Progenitor cell of endocrine pancreas (in vitro differentiated cells): ENCODE measurements around the gene OVCH1. TPM values are rescaled to one million over a fixed set of nuclear protein-coding genes. Genes with fewer than 3 reads are reported as not detected.

ENCODE experiments used
- DNase-seq: peaks from one replicate; pipeline ENCODE4 v3.0.0; 2021; ENCODE audit warnings: low spot score; ENCODE audit not compliant: unreplicated experiment
- H3K27ac Mint-ChIP-seq: 2 replicates; pipeline ENCODE4 v1.8.0; 2021; ENCODE audit warnings: mild to moderate bottlenecking, moderate library complexity, mixed read lengths
- H3K27me3 Mint-ChIP-seq: 2 replicates; pipeline ENCODE4 v1.8.0; 2021; ENCODE audit warnings: mixed read lengths
- H3K36me3 Mint-ChIP-seq: 2 replicates; pipeline ENCODE4 v1.8.0; 2022; ENCODE audit warnings: mixed read lengths; ENCODE audit not compliant: insufficient read depth
- H3K4me1 Mint-ChIP-seq: 2 replicates; pipeline ENCODE4 v1.8.0; 2021; ENCODE audit warnings: low read depth, mixed read lengths
- H3K4me3 Mint-ChIP-seq: 2 replicates; pipeline ENCODE4 v1.8.0; 2021; ENCODE audit warnings: low read depth, mild to moderate bottlenecking, moderate library complexity, mixed read lengths
- H3K9me3 Mint-ChIP-seq: 2 replicates; pipeline ENCODE4 v1.8.0; 2021; ENCODE audit warnings: low read depth, mixed read lengths
- long read RNA-seq: library from polyadenylated mRNA; unstranded; transcript quantifications from one replicate; pipeline ENCODE4 v2.0.0, GENCODE V29; 2020
- total RNA-seq: library from RNA; stranded (reverse); gene quantifications from 2 replicates; pipeline ENCODE4 v1.2.1, GENCODE V29; 2021
- TF ChIP-seq, protein P1 (sequence below): fragments of 200-600 bp; sonication (generic); IDR thresholded peaks from one replicate; pipeline ENCODE4 v1.5.0; 2021; ENCODE audit warnings: antibody characterized with exemption, mild to moderate bottlenecking; ENCODE audit not compliant: unreplicated experiment

The OVCH1 gene, protein sequence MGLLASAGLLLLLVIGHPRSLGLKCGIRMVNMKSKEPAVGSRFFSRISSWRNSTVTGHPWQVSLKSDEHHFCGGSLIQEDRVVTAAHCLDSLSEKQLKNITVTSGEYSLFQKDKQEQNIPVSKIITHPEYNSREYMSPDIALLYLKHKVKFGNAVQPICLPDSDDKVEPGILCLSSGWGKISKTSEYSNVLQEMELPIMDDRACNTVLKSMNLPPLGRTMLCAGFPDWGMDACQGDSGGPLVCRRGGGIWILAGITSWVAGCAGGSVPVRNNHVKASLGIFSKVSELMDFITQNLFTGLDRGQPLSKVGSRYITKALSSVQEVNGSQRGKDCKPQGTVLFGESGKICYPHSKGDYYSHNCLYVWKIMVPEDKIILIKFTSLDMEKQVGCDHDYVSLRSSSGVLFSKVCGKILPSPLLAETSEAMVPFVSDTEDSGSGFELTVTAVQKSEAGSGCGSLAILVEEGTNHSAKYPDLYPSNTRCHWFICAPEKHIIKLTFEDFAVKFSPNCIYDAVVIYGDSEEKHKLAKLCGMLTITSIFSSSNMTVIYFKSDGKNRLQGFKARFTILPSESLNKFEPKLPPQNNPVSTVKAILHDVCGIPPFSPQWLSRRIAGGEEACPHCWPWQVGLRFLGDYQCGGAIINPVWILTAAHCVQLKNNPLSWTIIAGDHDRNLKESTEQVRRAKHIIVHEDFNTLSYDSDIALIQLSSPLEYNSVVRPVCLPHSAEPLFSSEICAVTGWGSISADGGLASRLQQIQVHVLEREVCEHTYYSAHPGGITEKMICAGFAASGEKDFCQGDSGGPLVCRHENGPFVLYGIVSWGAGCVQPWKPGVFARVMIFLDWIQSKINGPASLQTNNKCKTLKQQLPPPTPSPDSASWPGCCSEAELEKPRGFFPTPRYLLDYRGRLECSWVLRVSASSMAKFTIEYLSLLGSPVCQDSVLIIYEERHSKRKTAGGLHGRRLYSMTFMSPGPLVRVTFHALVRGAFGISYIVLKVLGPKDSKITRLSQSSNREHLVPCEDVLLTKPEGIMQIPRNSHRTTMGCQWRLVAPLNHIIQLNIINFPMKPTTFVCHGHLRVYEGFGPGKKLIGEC
- 0.31 and 0.65 TPM in 2 replicates for total RNA-seq
- long read RNA-seq, partial matches to known transcripts, result 0 of 2 reads
- long read RNA-seq, other reads (novel, unspliced or antisense), result 2 of 2 reads

DNA sequence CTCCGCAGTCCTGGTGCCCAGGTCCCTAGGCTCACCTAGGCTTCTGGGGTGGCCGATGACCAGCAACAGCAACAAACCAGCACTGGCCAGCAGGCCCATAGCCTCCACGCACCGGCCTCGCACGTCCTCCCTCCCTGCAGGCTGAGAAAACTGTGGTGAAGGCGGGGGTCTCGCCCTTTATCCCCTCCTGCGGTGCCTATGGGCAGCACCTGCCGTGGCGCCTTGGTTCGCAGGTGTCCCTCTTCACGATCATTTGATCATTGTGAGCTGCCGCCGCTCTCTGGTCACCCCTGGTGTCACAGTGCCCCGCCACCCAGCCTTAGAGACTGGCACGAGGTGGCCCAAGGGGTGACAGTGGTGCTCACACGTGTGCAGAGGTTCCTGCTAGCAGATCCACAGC, at the start of gene OVCH1:
Gene OVCH1 (minus strand): TSS at position 99 of the 400 bp plus-strand sequence. CDS start 0 bp downstream, at position 99.
- DNase-seq, result no peak
- H3K36me3 Mint-ChIP-seq, result no peaks in the 10 kb centered on the region
- TF ChIP-seq, protein P1, sequence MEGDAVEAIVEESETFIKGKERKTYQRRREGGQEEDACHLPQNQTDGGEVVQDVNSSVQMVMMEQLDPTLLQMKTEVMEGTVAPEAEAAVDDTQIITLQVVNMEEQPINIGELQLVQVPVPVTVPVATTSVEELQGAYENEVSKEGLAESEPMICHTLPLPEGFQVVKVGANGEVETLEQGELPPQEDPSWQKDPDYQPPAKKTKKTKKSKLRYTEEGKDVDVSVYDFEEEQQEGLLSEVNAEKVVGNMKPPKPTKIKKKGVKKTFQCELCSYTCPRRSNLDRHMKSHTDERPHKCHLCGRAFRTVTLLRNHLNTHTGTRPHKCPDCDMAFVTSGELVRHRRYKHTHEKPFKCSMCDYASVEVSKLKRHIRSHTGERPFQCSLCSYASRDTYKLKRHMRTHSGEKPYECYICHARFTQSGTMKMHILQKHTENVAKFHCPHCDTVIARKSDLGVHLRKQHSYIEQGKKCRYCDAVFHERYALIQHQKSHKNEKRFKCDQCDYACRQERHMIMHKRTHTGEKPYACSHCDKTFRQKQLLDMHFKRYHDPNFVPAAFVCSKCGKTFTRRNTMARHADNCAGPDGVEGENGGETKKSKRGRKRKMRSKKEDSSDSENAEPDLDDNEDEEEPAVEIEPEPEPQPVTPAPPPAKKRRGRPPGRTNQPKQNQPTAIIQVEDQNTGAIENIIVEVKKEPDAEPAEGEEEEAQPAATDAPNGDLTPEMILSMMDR, result no peak
- no peaks in the 10 kb centered on the region for H3K9me3 Mint-ChIP-seq
- H3K4me3 Mint-ChIP-seq, result no peak within 1 kb of the TSS
- H3K27ac Mint-ChIP-seq, result no peak within 1 kb of the TSS
- no peaks in the 10 kb centered on the region for H3K27me3 Mint-ChIP-seq
- no peaks in the 10 kb centered on the region for H3K4me1 Mint-ChIP-seq

DNA sequence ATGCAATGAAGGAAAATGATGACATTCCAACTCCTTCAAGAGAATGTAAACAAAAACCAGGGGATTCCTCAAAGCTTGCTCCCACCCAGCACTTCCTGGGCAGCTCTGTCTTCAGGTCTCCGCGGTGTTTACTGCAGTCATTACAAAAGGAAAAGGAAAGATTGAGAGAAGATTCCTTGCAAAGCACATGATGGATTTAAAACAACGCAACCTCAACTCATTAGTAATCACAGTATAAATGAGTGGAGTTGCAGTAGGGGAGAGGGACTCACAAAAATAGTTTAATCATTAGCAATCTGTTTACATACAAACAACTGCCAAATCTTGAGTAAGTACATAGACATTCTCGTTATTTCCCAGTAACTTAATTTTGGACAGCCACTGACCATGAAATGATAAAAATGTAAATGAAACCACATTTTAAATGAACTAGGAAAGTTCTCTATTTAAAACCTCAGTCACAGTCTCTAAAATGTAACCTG, 49.7 kb upstream of the OVCH1 start:
- Mint-ChIP-seq H3K36me3 (no peaks in the 10 kb centered on the region), H3K9me3 (no peaks in the 10 kb centered on the region), H3K27ac (no peak overlapping the region), H3K27me3 (no peaks in the 10 kb centered on the region), H3K4me1 (peaks cover 14% of the 10 kb centered on the region), H3K4me3 (no peak overlapping the region)
- no peak for DNase-seq
- TF ChIP-seq, protein P1, result no peak

DNA sequence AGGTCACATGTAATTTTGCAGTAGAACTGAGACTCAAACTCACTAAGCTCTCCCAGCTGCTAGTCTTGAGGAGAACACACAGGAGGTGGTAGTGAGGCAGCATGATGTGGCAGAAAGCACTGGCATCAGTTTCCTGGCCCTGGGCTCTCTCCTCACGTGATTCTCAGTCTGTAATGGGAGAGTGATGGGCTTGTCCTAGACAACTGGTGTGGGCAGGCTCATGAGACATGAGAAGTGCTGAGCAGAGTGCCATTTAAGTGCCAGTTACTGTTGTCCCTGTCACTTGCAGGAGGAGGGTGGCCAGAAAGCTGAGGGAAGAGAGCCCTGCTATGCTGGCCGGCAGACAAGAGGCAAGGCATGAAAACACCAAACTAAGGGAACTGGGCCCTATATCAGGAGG, 48.5 kb upstream of the OVCH1 start:
- Mint-ChIP-seq H3K4me3 (no peak overlapping the region), H3K36me3 (no peaks in the 10 kb centered on the region), H3K27ac (no peak overlapping the region), H3K4me1 (peaks cover 14% of the 10 kb centered on the region), H3K9me3 (no peaks in the 10 kb centered on the region), H3K27me3 (no peaks in the 10 kb centered on the region)
- TF ChIP-seq, protein P1, result no peak
- no peak for DNase-seq

DNA sequence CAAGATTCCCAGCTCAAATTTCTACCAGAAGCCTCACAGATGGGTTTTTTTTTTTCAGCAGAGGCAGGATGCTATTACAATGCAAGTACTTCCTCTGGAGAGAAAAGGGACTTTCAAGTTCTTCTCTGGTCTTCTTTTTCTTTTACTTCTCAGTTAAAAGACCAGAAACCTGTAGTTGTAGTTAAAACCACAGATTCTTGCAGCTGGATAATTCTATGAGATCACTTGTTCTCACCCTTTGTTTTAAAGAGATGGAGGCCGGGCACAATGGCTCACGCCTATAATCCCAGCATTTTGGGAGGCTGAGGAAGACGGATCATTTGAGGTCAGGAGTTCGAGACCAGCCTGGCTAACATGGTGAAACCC, 47.6 kb upstream of the OVCH1 start:
- TF ChIP-seq, protein P1, result no peak
- no peak overlapping the region for H3K27ac Mint-ChIP-seq
- DNase-seq, result no peak
- no peaks in the 10 kb centered on the region for H3K27me3 Mint-ChIP-seq
- H3K36me3 Mint-ChIP-seq, result no peaks in the 10 kb centered on the region
- peaks cover 14% of the 10 kb centered on the region for H3K4me1 Mint-ChIP-seq
- H3K4me3 Mint-ChIP-seq, result no peak overlapping the region
- no peaks in the 10 kb centered on the region for H3K9me3 Mint-ChIP-seq
